GM21390 (cell line): ENCODE results near the gene EPB41L4B.

ENCODE experiments used
- ATAC-seq: cut with Tn5 transposase; IDR thresholded peaks from one replicate; pipeline ENCODE4 v1.9.1; 2021; ENCODE audit not compliant: unreplicated experiment

EPB41L4B gene

GRCh38 chr9:109167716-109168115, 153.1 kb downstream of the EPB41L4B start:
- ATAC-seq, result no peak

GRCh38 chr9:109166771-109167601, 153.9 kb downstream of the EPB41L4B start, which contains the start of gene FRRS1L:
TSS of gene FRRS1L (minus strand) at chr9:109167249. CDS start at chr9:109167138, 111 bp downstream.
- ATAC-seq, result no peak

- ATAC-seq, result no peak
Measured at GRCh38 chr9:109166171-109166770, 154.6 kb downstream of the EPB41L4B start.

- ATAC-seq, result peak; percentile 77
Measured at GRCh38 chr9:109164042-109164441, 156.8 kb downstream of the EPB41L4B start.

- ATAC-seq, result no peak
Measured at GRCh38 chr9:109163194-109163593, 157.7 kb downstream of the EPB41L4B start.

GRCh38 chr9:109162677-109163076, 158.2 kb downstream of the EPB41L4B start:
- ATAC-seq, result no peak

- no peak for ATAC-seq
Measured at GRCh38 chr9:109161471-109161870, 159.4 kb downstream of the EPB41L4B start.

- ATAC-seq, result no peak
Measured at GRCh38 chr9:109159583-109159982, 161.3 kb downstream of the EPB41L4B start.

- no peak for ATAC-seq
Measured at GRCh38 chr9:109158651-109159050, 162.2 kb downstream of the EPB41L4B start.

- no peak for ATAC-seq
Measured at GRCh38 chr9:109156708-109157107, 164.2 kb downstream of the EPB41L4B start.

- no peak for ATAC-seq
Measured at GRCh38 chr9:109150925-109151545, 169.8 kb downstream of the EPB41L4B start.

GRCh38 chr9:109149722-109150121, 171.1 kb downstream of the EPB41L4B start:
- ATAC-seq, result no peak

- ATAC-seq, result no peak
Measured at GRCh38 chr9:109149089-109149488, 171.8 kb downstream of the EPB41L4B start.

GRCh38 chr9:109145051-109145450, 175.8 kb downstream of the EPB41L4B start:
- ATAC-seq, result no peak

GRCh38 chr9:109143881-109144562, 176.8 kb downstream of the EPB41L4B start:
- peak; percentile 99 for ATAC-seq

GRCh38 chr9:109141375-109141774, 179.5 kb downstream of the EPB41L4B start:
- no peak for ATAC-seq

- ATAC-seq, result no peak
Measured at GRCh38 chr9:109139851-109140250, 181.0 kb downstream of the EPB41L4B start.

- no peak for ATAC-seq
Measured at GRCh38 chr9:109138421-109138820, 182.4 kb downstream of the EPB41L4B start.

GRCh38 chr9:109134167-109134578, 186.7 kb downstream of the EPB41L4B start:
- no peak for ATAC-seq

GRCh38 chr9:109133533-109133932, 187.3 kb downstream of the EPB41L4B start:
- ATAC-seq, result no peak

- no peak for ATAC-seq
Measured at GRCh38 chr9:109132567-109133021, 188.3 kb downstream of the EPB41L4B start.
